Kidney epithelial cell (primary cell): ENCODE results near the gene FRMD3. TPM values are rescaled to one million over a fixed set of nuclear protein-coding genes. Genes with fewer than 3 reads are reported as not detected.

Experiments used
- DNase-seq: peaks from one replicate; pipeline ENCODE4 v3.0.0-alpha.2; 2010; ENCODE audit warnings: low read depth
- H3K27me3 ChIP-seq: 2 replicates; pipeline ENCODE4 v1.6.0; 2011; ENCODE audit warnings: low read length; ENCODE audit not compliant: control insufficient read depth, insufficient read depth
- H3K36me3 ChIP-seq: 2 replicates; pipeline ENCODE4 v1.5.1; 2011; ENCODE audit warnings: low read length; ENCODE audit not compliant: control insufficient read depth, insufficient read depth
- H3K4me3 ChIP-seq: 2 replicates; pipeline ENCODE4 v1.5.1; 2011; ENCODE audit warnings: low read depth, mild to moderate bottlenecking, control low read depth, low read length
- CTCF ChIP-seq: IDR thresholded peaks from 2 replicates; pipeline ENCODE4 v1.5.1; 2011; ENCODE audit warnings: mild to moderate bottlenecking, moderate library complexity, low read length, control low read depth, inconsistent platforms; ENCODE audit not compliant: insufficient read depth, poor library complexity, severe bottlenecking
- total RNA-seq: library from RNA; depleted of rRNA; stranded (reverse); fragments of >200 nt; gene quantifications from 2 replicates; pipeline ENCODE4 v1.2.3, GENCODE V29; 2015

Gene FRMD3
- total RNA-seq, 1 donor from 2014 or later: 5.2 TPM

- no peak for DNase-seq
- H3K27me3 ChIP-seq: no peaks in the 10 kb centered on the region
- H3K36me3 ChIP-seq: no peaks in the 10 kb centered on the region
- no peak overlapping the region for H3K4me3 ChIP-seq
- no peak for TF ChIP-seq CTCF
Observed at GRCh38 chr9:83307066-83307724, 231.0 kb downstream of the FRMD3 start.

- no peak for DNase-seq
- no peak for TF ChIP-seq CTCF
- no peaks in the 10 kb centered on the region for H3K36me3 ChIP-seq
- no peak overlapping the region for H3K4me3 ChIP-seq
- H3K27me3 ChIP-seq: no peaks in the 10 kb centered on the region
Observed at GRCh38 chr9:83304686-83305085, 233.5 kb downstream of the FRMD3 start.

- Histone ChIP-seq H3K27me3 (no peaks in the 10 kb centered on the region), H3K4me3 (no peak overlapping the region), H3K36me3 (no peaks in the 10 kb centered on the region)
- DNase-seq: peak; percentile 74
- TF ChIP-seq CTCF: no peak
Observed at GRCh38 chr9:83299571-83299970, 238.6 kb downstream of the FRMD3 start.

GRCh38 chr9:83299094-83299493, 239.1 kb downstream of the FRMD3 start:
- DNase-seq: no peak

GRCh38 chr9:83296123-83296522, 242.1 kb downstream of the FRMD3 start:
- TF ChIP-seq CTCF: no peak
- no peak for DNase-seq
- no peaks in the 10 kb centered on the region for H3K27me3 ChIP-seq
- no peak overlapping the region for H3K4me3 ChIP-seq
- H3K36me3 ChIP-seq: no peaks in the 10 kb centered on the region

More at GRCh38 chr9:83299094-83299493, 239.1 kb downstream of the FRMD3 start:
- H3K27me3 ChIP-seq: no peaks in the 10 kb centered on the region
- H3K4me3 ChIP-seq: no peak overlapping the region
- no peaks in the 10 kb centered on the region for H3K36me3 ChIP-seq
- TF ChIP-seq CTCF: no peak

GRCh38 chr9:83294816-83295215, 243.4 kb downstream of the FRMD3 start:
- no peak for TF ChIP-seq CTCF
- DNase-seq: no peak
- Histone ChIP-seq H3K27me3 (no peaks in the 10 kb centered on the region), H3K36me3 (no peaks in the 10 kb centered on the region), H3K4me3 (no peak overlapping the region)
